H1 (cell line): ENCODE measurements around the gene SVEP1. TPM values are rescaled to one million over a fixed set of nuclear protein-coding genes. Genes with fewer than 3 reads are reported as not detected.

ENCODE experiments used
- CTCF ChIA-PET: fragments of 300-600 bp; sonication (Branson Sonifier 250); formaldehyde crosslinking; loops from one replicate; lab custom pipeline; 2021; ENCODE audit not compliant: partially characterized antibody; lab: Charles Lee
- POLR2A ChIA-PET: fragments of 300-600 bp; sonication (Branson Sonifier 250); formaldehyde crosslinking; loops from one replicate; lab custom pipeline; 2021; ENCODE audit warnings: inconsistent platforms; ENCODE audit not compliant: partially characterized antibody; lab: Charles Lee
- DNase-seq, 2 experiments: peaks; one replicate each; pipeline versions ENCODE4 v3.0.0 to v3.0.0-alpha.2; 2010 to 2022; ENCODE audit warnings: low spot score in 2 of 2, low read depth in 1 of 2, mixed read lengths in 1 of 2
- FAIRE-seq: peaks from 2 replicates; lab custom pipeline; 2011; peaks lifted over from hg19 to GRCh38; lab: Jason Lieb, UNC
- H2AFZ ChIP-seq: 2 replicates; pipeline ENCODE4 v1.8.1; 2012; ENCODE audit warnings: low read length, inconsistent platforms
- H2AK5ac ChIP-seq: 2 replicates; pipeline ENCODE4 v1.6.1; 2013; ENCODE audit warnings: low read depth, low read length
- H2BK120ac ChIP-seq: replicated peaks from 2 replicates; pipeline ENCODE3; 2013; ENCODE audit warnings: low read depth, low read length, inconsistent platforms
- H2BK12ac ChIP-seq: 2 replicates; pipeline ENCODE4 v1.6.1; 2013; ENCODE audit warnings: low read depth, low read length
- H2BK15ac ChIP-seq: 2 replicates; pipeline ENCODE4 v1.6.1; 2013; ENCODE audit warnings: low read length
- H2BK20ac ChIP-seq: 2 replicates; pipeline ENCODE4 v1.6.1; 2013; ENCODE audit warnings: low read length
- H2BK5ac ChIP-seq: 2 replicates; pipeline ENCODE4 v1.6.1; 2013; ENCODE audit warnings: low read depth, low read length
- H3K14ac ChIP-seq: 2 replicates; pipeline ENCODE4 v1.6.1; 2013; ENCODE audit warnings: inconsistent platforms; ENCODE audit not compliant: insufficient read length
- H3K18ac ChIP-seq: 2 replicates; pipeline ENCODE4 v1.6.1; 2013; ENCODE audit warnings: low read length; ENCODE audit errors: extremely low read depth
- H3K23ac ChIP-seq: 2 replicates; pipeline ENCODE4 v1.6.1; 2013; ENCODE audit warnings: inconsistent platforms; ENCODE audit not compliant: insufficient read length
- H3K23me2 ChIP-seq: 2 replicates; pipeline ENCODE4 v1.6.1; 2013; ENCODE audit warnings: low read depth, low read length
- H3K27ac ChIP-seq: 2 replicates; pipeline ENCODE4 v1.6.1; 2011; ENCODE audit warnings: low read depth, low read length, inconsistent platforms
- H3K27me3 ChIP-seq, 4 experiments: replicated peaks in 1 of 4; 1 replicate in 1 of 4; 2 replicates in 3 of 4; pipeline versions ENCODE4 v1.6.1 to v1.8.1; 2011 to 2013; ENCODE audit warnings: low read length in 3 of 4, mild to moderate bottlenecking in 3 of 4, inconsistent platforms in 2 of 4, mixed read lengths in 2 of 4, moderate library complexity in 1 of 4; ENCODE audit not compliant: control insufficient read depth in 3 of 4, insufficient read depth in 3 of 4; ENCODE audit errors: extremely low read depth in 1 of 4
- H3K36me3 ChIP-seq, 4 experiments: 2 replicates each; pipeline versions ENCODE4 v1.6.1 to v1.8.1; 2011 to 2013; ENCODE audit warnings: mild to moderate bottlenecking in 4 of 4, low read length in 3 of 4, moderate library complexity in 2 of 4, control low read depth in 1 of 4, inconsistent platforms in 1 of 4; ENCODE audit not compliant: insufficient read depth in 4 of 4, control insufficient read depth in 2 of 4
- H3K4ac ChIP-seq: replicated peaks from 2 replicates; pipeline ENCODE3; 2013; ENCODE audit warnings: low read length, low read depth, mixed read lengths, inconsistent platforms; ENCODE audit not compliant: insufficient read length
- H3K4me1 ChIP-seq, 4 experiments: replicated peaks in 1 of 4; 1 replicate in 1 of 4; 2 replicates in 3 of 4; pipeline versions ENCODE4 v1.6.1 to v1.8.1; 2011 to 2013; ENCODE audit warnings: low read length in 3 of 4, inconsistent platforms in 2 of 4, mixed read lengths in 1 of 4; ENCODE audit not compliant: insufficient read depth in 4 of 4, control insufficient read depth in 3 of 4
- H3K4me2 ChIP-seq, 2 experiments: 2 replicates each; pipeline versions ENCODE4 v1.6.1 to v1.8.1; 2011 to 2013; ENCODE audit warnings: low read depth in 2 of 2, low read length in 2 of 2, control low read depth in 1 of 2, inconsistent platforms in 1 of 2, mild to moderate bottlenecking in 1 of 2; ENCODE audit not compliant: insufficient read depth in 1 of 2
- H3K4me3 ChIP-seq, 4 experiments: fragments of 200-600, 300-600 bp in 1 of 4; sonication (generic), shearing (Covaris generic), sonication (Bioruptor Twin) in 1 of 4; 2 replicates each; pipeline versions ENCODE4 v1.5.1 to v1.8.1; 2011 to 2016; ENCODE audit warnings: low read length in 4 of 4, low read depth in 3 of 4, control low read depth in 2 of 4, inconsistent platforms in 2 of 4, mild to moderate bottlenecking in 2 of 4, mixed read lengths in 1 of 4, moderate library complexity in 1 of 4; ENCODE audit not compliant: insufficient read depth in 2 of 4; ENCODE audit errors: extremely low read depth in 1 of 4
- H3K56ac ChIP-seq: replicated peaks from 2 replicates; pipeline ENCODE3; 2013; ENCODE audit warnings: low read depth, mild to moderate bottlenecking, mixed read lengths, low read length, inconsistent platforms; ENCODE audit not compliant: insufficient read length
- H3K79me1 ChIP-seq: 2 replicates; pipeline ENCODE4 v1.6.1; 2013; ENCODE audit warnings: low read depth, low read length, control low read depth
- H3K79me2 ChIP-seq, 2 experiments: 2 replicates each; pipeline versions ENCODE4 v1.6.1 to v1.8.1; 2012 to 2013; ENCODE audit warnings: low read length in 2 of 2, mild to moderate bottlenecking in 2 of 2, inconsistent platforms in 1 of 2; ENCODE audit not compliant: insufficient read depth in 2 of 2, control insufficient read depth in 1 of 2
- H3K9ac ChIP-seq, 4 experiments: replicated peaks in 1 of 4; 1 replicate in 1 of 4; 2 replicates in 3 of 4; pipeline versions ENCODE4 v1.6.1 to v1.8.1; 2011 to 2013; ENCODE audit warnings: low read depth in 3 of 4, low read length in 3 of 4, control low read depth in 2 of 4, mild to moderate bottlenecking in 2 of 4, moderate library complexity in 2 of 4, inconsistent platforms in 1 of 4; ENCODE audit errors: extremely low read depth in 1 of 4
- H3K9me3 ChIP-seq, 2 experiments: 2 replicates each; pipeline versions ENCODE4 v1.6.1 to v1.8.1; 2012 to 2013; ENCODE audit warnings: mild to moderate bottlenecking in 2 of 2, moderate library complexity in 2 of 2, control low read depth in 1 of 2, inconsistent platforms in 1 of 2, low read depth in 1 of 2, low read length in 1 of 2, mixed read lengths in 1 of 2; ENCODE audit not compliant: insufficient read depth in 2 of 2
- H4K20me1 ChIP-seq, 2 experiments: replicated peaks in 1 of 2; 2 replicates each; pipeline versions ENCODE3 to v1.8.1; 2011 to 2013; ENCODE audit warnings: inconsistent platforms in 2 of 2, low read length in 2 of 2, mild to moderate bottlenecking in 1 of 2; ENCODE audit not compliant: insufficient read depth in 2 of 2, control insufficient read depth in 1 of 2
- H4K5ac ChIP-seq: 2 replicates; pipeline ENCODE4 v1.6.1; 2013; ENCODE audit warnings: low read length, low read depth, mixed read lengths, inconsistent platforms; ENCODE audit not compliant: insufficient read length
- H4K8ac ChIP-seq: 2 replicates; pipeline ENCODE4 v1.8.0; 2013; ENCODE audit warnings: mild to moderate bottlenecking, moderate library complexity, low read length, inconsistent platforms; ENCODE audit not compliant: insufficient read depth; ENCODE audit errors: extremely low read depth
- H4K91ac ChIP-seq: replicated peaks from 2 replicates; pipeline ENCODE3; 2013; ENCODE audit warnings: low read length, mixed read lengths, inconsistent platforms; ENCODE audit not compliant: insufficient read length
- BACH1 ChIP-seq: IDR thresholded peaks from 2 replicates; pipeline ENCODE4 v1.6.1; 2012; ENCODE audit warnings: low read length, improper control_type of control experiment
- BCL11A ChIP-seq, 2 experiments: IDR thresholded peaks; one replicate each; pipeline ENCODE4 v1.6.1; 2011; ENCODE audit warnings: low read depth in 2 of 2, low read length in 2 of 2, mild to moderate bottlenecking in 2 of 2
- BRCA1 ChIP-seq: IDR thresholded peaks from 2 replicates; pipeline ENCODE4 v1.6.1; 2012; ENCODE audit warnings: low read depth, low read length, improper control_type of control experiment
- CREB1 ChIP-seq: IDR thresholded peaks from 2 replicates; pipeline ENCODE4 v1.6.1; 2012; ENCODE audit warnings: inconsistent platforms
- CTBP2 ChIP-seq: IDR thresholded peaks from 2 replicates; pipeline ENCODE4 v1.7.0; 2011; ENCODE audit warnings: borderline replicate concordance, mild to moderate bottlenecking, moderate library complexity, mixed read lengths, low read length; ENCODE audit not compliant: insufficient read depth, insufficient read length
- EZH2 ChIP-seq: fragments of 200-600 bp; sonication (generic); IDR thresholded peaks from 2 replicates; pipeline ENCODE4 v1.7.1; 2012; ENCODE audit warnings: low read depth, mild to moderate bottlenecking, moderate library complexity, low read length, inconsistent platforms; ENCODE audit not compliant: severe bottlenecking
- FOSL1 ChIP-seq: IDR thresholded peaks from 2 replicates; pipeline ENCODE4 v1.6.1; 2011; ENCODE audit warnings: mild to moderate bottlenecking, low read depth, low read length, moderate library complexity; ENCODE audit not compliant: insufficient read depth
- GABPA ChIP-seq: IDR thresholded peaks from 2 replicates; pipeline ENCODE4 v1.6.1; 2011; ENCODE audit warnings: mild to moderate bottlenecking, low read length, moderate library complexity, borderline replicate concordance; ENCODE audit not compliant: insufficient read depth
- JUN ChIP-seq: IDR thresholded peaks from 2 replicates; pipeline ENCODE4 v1.6.1; 2011; ENCODE audit warnings: low read depth, mild to moderate bottlenecking, improper control_type of control experiment, low read length
- MAFK ChIP-seq: IDR thresholded peaks from 2 replicates; pipeline ENCODE4 v1.6.1; 2012; ENCODE audit warnings: low read depth, mild to moderate bottlenecking, improper control_type of control experiment, low read length
- RFX5 ChIP-seq: IDR thresholded peaks from 2 replicates; pipeline ENCODE4 v1.6.1; 2011; ENCODE audit warnings: low read depth, low read length, improper control_type of control experiment, borderline replicate concordance
- SIX5 ChIP-seq: IDR thresholded peaks from 2 replicates; pipeline ENCODE4 v1.6.1; 2011; ENCODE audit warnings: mild to moderate bottlenecking, low read depth, low read length
- TEAD4 ChIP-seq: IDR thresholded peaks from 2 replicates; pipeline ENCODE4 v1.6.1; 2012; ENCODE audit warnings: low read depth, low read length, inconsistent platforms, mixed read lengths
- WGBS, 2 experiments: shearing (Covaris generic) in 1 of 2; methylation state at CpG; one replicate each; pipeline versions ENCODE4 v1.1.6 to v1.1.7; 2013 to 2015; ENCODE audit warnings: low lambda C conversion rate in 2 of 2, mixed read lengths in 2 of 2, inconsistent platforms in 1 of 2, low coverage in 1 of 2, missing lambda C conversion rate in 1 of 2; ENCODE audit not compliant: insufficient replicate concordance in 2 of 2, insufficient coverage in 1 of 2, insufficient read length in 1 of 2; ENCODE audit errors: extremely low coverage in 1 of 2, missing lambda C conversion rate in 1 of 2; 5-methylcytosine and 5-hydroxymethylcytosine counted together
- polyA plus RNA-seq, 7 experiments: library from polyadenylated mRNA; depleted of rRNA in 3 of 7; stranded (reverse) in 5 of 7; unstranded in 2 of 7; fragments of >200 nt in 5 of 7; fragments of 200-250 nt in 2 of 7; gene quantifications; 1 replicate in 5 of 7; 2 replicates in 1 of 7; 4 replicates in 1 of 7; pipeline versions ENCODE4 v1.2.1 to v1.2.3, GENCODE V29; 2011 to 2013; ENCODE audit warnings: missing spikeins in 2 of 7, mixed read lengths in 2 of 7
- total RNA-seq: library from RNA; stranded (reverse); fragmentation: NEBNext Ultra II Directional; extraction: Animal tissue kit (Norgen Biotek cat#: 25700); gene quantifications from 2 replicates; pipeline ENCODE4 v1.2.1, GENCODE V29; 2021
- TF ChIP-seq, protein P1 (sequence below): IDR thresholded peaks from 2 replicates; pipeline ENCODE4 v1.6.1; 2012; ENCODE audit warnings: inconsistent platforms

Gene SVEP1
- total and polyA plus RNA-seq, 2 of the 8 experiments (the other 6 are each of a cell fraction or from before 2014, with no cell fraction given), result 0.11 to 0.37 TPM

DNA sequence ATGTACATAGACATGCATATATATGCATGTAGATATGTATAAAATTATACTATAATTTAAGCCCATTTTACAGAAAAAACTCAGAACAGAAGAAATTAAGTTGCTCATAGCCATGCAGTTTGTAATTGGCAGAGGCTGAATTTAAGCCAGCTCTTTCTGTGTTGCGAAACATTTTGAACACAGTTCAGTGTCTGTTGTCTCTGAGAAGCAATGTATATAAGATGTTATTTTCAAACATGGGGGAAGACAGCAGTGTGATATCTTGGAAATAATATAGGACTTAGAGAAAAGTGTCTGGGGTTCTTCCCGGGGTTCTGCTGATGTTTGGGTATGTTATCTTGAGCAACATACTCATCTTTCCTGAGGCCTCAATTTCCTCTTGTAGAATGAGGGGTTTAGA lies 37.6 kb downstream of the SVEP1 start:
- Histone ChIP-seq H4K91ac (no peak overlapping the region), H3K4ac (no peak overlapping the region), H2BK12ac (no peak overlapping the region), H3K56ac (no peak overlapping the region), H3K79me2 (no peaks in the 10 kb centered on the region), H4K8ac (no peak overlapping the region), H3K27ac (no peak overlapping the region), H3K4me3 (no peak overlapping the region), H3K9ac (no peak overlapping the region), H2BK5ac (no peak overlapping the region), H2BK15ac (no peak overlapping the region), H4K20me1 (no peaks in the 10 kb centered on the region), H2BK120ac (no peak overlapping the region), H2BK20ac (no peak overlapping the region), H2AK5ac (no peak overlapping the region), H3K4me1 (peaks cover 0 to 5% (median 2%) of the 10 kb centered on the region in 4 experiments; a peak in 3 of 7 replicates), H3K23me2 (no peaks in the 10 kb centered on the region; the same call in 1 of the 2 replicates), H3K14ac (no peak overlapping the region), H3K4me2 (no peak overlapping the region), H4K5ac (no peak overlapping the region), H3K27me3 (no peaks in the 10 kb centered on the region), H3K9me3 (no peaks in the 10 kb centered on the region), H3K36me3 (no peaks in the 10 kb centered on the region; a peak in 1 of 8 replicates), H3K18ac (no peak overlapping the region), H3K23ac (no peak overlapping the region), H2AFZ (no peak overlapping the region), H3K79me1 (no peaks in the 10 kb centered on the region)
- ChIA-PET CTCF (interaction anchor here (1.6 kb wide), 1 partner anchor 113 kb away, joined by 5 read pairs; no protein-coding TSS in a partner anchor), POLR2A (no interaction called here)
- 95% methylated on average over 2 of the region's 2 CpGs; no CpG with 5 or more reads in 1 of the 2 experiments for WGBS, 2 experiments
- no peak for FAIRE-seq
- no peak for DNase-seq
- TF ChIP-seq, protein P1, sequence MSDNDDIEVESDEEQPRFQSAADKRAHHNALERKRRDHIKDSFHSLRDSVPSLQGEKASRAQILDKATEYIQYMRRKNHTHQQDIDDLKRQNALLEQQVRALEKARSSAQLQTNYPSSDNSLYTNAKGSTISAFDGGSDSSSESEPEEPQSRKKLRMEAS, result no peak
- no peak for TF ChIP-seq BACH1
- TF ChIP-seq BCL11A (IDR thresholded peaks at IDR 0.05; ENCODE audit: low read depth in 2 of 2, low read length in 2 of 2), result no peak
- no peak for TF ChIP-seq CTBP2
- TF ChIP-seq EZH2, result no peak
- no peak for TF ChIP-seq SIX5
- TF ChIP-seq RFX5, result no peak
- no peak for TF ChIP-seq GABPA
- TF ChIP-seq TEAD4, result no peak
- TF ChIP-seq JUN, result no peak
- TF ChIP-seq CREB1, result no peak
- TF ChIP-seq MAFK, result no peak
- no peak for TF ChIP-seq FOSL1
- TF ChIP-seq BRCA1, result no peak
